ENCODE measurements around the gene SLC38A1. TPM values are rescaled to one million over a fixed set of nuclear protein-coding genes. Genes with fewer than 3 reads are reported as not detected.
"Not testable (repeated sequence)": the region's sequence is repeated elsewhere in the genome, so short reads cannot be mapped to it uniquely, and the experiment has no call there.

SLC38A1 gene
- total RNA-seq, 1 donor, result 203 TPM

DNA sequence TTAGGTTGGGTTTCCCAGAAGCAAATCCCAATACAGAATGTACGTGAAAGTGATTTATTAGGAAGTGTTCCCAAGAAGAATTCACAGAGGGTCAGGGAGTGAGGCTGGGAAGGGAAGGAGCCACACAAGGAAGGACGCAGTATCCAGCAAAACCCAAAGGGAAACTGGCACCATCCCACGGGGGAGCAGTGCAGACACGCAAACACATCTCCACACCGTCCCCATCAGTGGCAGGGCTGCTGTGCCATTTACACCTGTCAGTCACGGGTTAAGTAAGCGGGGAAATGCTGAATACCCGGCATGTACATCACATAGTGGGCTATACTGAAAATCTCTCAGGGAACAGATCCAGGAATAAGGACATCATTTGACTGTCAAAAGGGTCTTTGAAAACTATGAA is 93.9 kb downstream of the SLC38A1 start:
- H3K4me3 ChIP-seq (ENCODE audit: low read depth, low read length), result no peak overlapping the region
- no peak for TF ChIP-seq CTCF (IDR thresholded peaks at IDR 0.05; ENCODE audit: insufficient read depth, low read length)
- no peak for DNase-seq (ENCODE audit: low read depth)

DNA sequence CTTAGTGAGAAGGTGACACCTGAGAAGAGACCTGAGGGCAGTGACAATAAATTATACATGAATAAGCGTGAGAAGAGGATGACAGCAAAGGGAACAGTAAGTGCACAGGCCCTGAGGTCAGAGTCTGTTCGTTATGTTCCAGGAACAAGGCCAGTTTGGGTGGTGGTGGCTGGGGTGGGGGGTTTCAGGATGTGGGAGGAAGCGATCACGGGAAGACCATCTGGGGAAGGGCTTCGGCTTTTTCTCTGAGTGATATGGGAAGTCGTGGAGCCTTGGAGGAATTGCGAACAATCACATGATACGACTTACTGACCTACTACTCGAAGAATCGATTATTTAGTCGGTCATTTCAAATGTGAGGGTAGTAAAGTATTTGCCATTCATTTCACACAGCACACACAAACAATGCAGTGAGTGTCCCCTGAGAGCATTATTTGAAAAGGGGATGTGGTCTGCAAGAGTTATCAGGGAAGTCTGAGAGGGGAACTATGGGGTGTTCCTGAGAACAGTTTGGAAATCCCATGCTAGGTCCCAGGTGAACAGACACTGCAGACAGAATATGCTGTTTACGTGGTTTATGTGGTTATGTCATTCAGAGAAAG is 94.7 kb downstream of the SLC38A1 start:
- DNase-seq (ENCODE audit: low read depth), result no peak
- TF ChIP-seq CTCF (IDR thresholded peaks at IDR 0.05; ENCODE audit: insufficient read depth, low read length), result no peak
- H3K4me3 ChIP-seq (ENCODE audit: low read depth, low read length), result no peak overlapping the region

- no peak for TF ChIP-seq CTCF (IDR thresholded peaks at IDR 0.05; ENCODE audit: insufficient read depth, low read length)
- no peak overlapping the region for H3K4me3 ChIP-seq (ENCODE audit: low read depth, low read length)
- DNase-seq (ENCODE audit: low read depth), result no peak
Observed at GRCh38 chr12:46168426-46168825, 100.4 kb downstream of the SLC38A1 start.

- no peak for DNase-seq (ENCODE audit: low read depth)
- no peak overlapping the region for H3K4me3 ChIP-seq (ENCODE audit: low read depth, low read length)
- no peak for TF ChIP-seq CTCF (IDR thresholded peaks at IDR 0.05; ENCODE audit: insufficient read depth, low read length)
Observed at GRCh38 chr12:46167412-46167811, 101.4 kb downstream of the SLC38A1 start.

DNA sequence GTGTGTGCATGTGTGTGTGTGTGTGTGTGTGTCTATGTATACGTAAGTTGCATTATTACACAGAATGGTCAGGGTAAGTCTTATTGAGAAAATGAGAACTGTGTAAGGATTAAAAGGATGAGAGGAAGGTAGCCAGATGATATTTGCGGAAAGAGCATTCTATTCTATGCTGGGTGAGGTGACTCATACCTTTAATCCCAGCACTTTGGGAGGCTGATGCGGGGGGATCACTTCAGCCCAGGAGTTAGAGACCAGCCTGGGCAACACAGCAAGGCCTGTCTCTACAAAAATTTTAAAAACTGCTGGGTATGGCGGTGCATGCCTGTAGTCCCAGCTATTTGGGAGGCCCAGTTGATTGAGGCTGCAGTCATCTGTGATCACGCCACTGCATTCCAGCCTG is 103.7 kb downstream of the SLC38A1 start:
- no peak for TF ChIP-seq CTCF (IDR thresholded peaks at IDR 0.05; ENCODE audit: insufficient read depth, low read length)

GRCh38 chr12:46164186-46164761 is 104.6 kb downstream of the SLC38A1 start:
- no peak overlapping the region for H3K4me3 ChIP-seq (ENCODE audit: low read depth, low read length)
- no peak for TF ChIP-seq CTCF (IDR thresholded peaks at IDR 0.05; ENCODE audit: insufficient read depth, low read length)
- DNase-seq (ENCODE audit: low read depth), result no peak

More for the DNA sequence above, 103.7 kb downstream of the SLC38A1 start:
- DNase-seq (ENCODE audit: low read depth), result no peak
- H3K4me3 ChIP-seq (ENCODE audit: low read depth, low read length), result no peak overlapping the region

DNA sequence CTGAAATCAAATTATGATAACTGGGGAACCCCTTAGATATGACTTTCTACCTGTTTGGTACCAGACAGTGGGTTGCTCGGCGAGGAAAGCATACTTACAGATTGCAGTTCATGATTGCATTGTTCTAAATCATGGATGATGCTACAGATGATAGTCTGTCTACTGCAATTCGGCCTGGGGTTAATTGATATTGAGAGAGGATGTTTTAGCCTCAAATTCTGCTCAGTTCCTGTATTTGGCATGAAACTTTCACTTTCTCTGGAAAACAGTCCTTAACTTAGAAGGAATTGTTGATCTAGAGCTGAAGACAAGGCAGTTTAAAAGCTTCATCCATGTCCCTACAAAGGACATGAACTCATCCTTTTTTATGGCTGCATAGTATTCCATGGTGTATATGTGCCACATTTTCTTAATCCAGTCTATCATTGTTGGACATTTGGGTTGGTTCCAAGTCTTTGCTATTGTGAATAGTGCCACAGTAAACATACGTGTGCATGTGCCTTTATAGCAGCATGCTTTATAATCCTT is 106.2 kb downstream of the SLC38A1 start:
- DNase-seq (ENCODE audit: low read depth); H3K4me3 ChIP-seq (ENCODE audit: low read depth, low read length): not testable (repeated sequence)

Data from fibroblast of the aortic adventitia (primary cell).